ENCODE data around the gene ZBTB20.
"Not testable (repeated sequence)": the region's sequence is repeated elsewhere in the genome, so short reads cannot be mapped to it uniquely, and the experiment has no call there.

Gene ZBTB20

GRCh38 chr3:114824014-114824413 is 323.1 kb downstream of the ZBTB20 start:
- DNase-seq = no peak

- DNase-seq = no peak
Measured at GRCh38 chr3:114823061-114823460, 324.0 kb downstream of the ZBTB20 start.

GRCh38 chr3:114816052-114816451 is 331.0 kb downstream of the ZBTB20 start:
- no peak for DNase-seq

GRCh38 chr3:114812541-114813238 is 334.4 kb downstream of the ZBTB20 start:
- not testable (repeated sequence) for DNase-seq

- peak; percentile 22 to 49 for DNase-seq
Measured at GRCh38 chr3:114809668-114810413, 337.2 kb downstream of the ZBTB20 start.

GRCh38 chr3:114804099-114804498 is 343.0 kb downstream of the ZBTB20 start:
- DNase-seq = no peak

GRCh38 chr3:114803042-114803695 is 343.9 kb downstream of the ZBTB20 start:
- DNase-seq = no peak

GRCh38 chr3:114800272-114801031 is 346.6 kb downstream of the ZBTB20 start:
- DNase-seq = no peak

- no peak for DNase-seq
Measured at GRCh38 chr3:114799816-114800215, 347.3 kb downstream of the ZBTB20 start.

GRCh38 chr3:114796796-114797195 is 350.3 kb downstream of the ZBTB20 start:
- DNase-seq = no peak

GRCh38 chr3:114794894-114795630 is 352.0 kb downstream of the ZBTB20 start:
- DNase-seq = no peak

- no peak for DNase-seq
Measured at GRCh38 chr3:114792159-114792918, 354.7 kb downstream of the ZBTB20 start.

- no peak for DNase-seq
Measured at GRCh38 chr3:114790752-114791151, 356.3 kb downstream of the ZBTB20 start.

- DNase-seq = no peak
Measured at GRCh38 chr3:114789803-114790202, 357.3 kb downstream of the ZBTB20 start.

- DNase-seq = no peak
Measured at GRCh38 chr3:114775395-114775794, 371.7 kb downstream of the ZBTB20 start.

GRCh38 chr3:114770874-114771273 is 376.2 kb downstream of the ZBTB20 start:
- DNase-seq = no peak

GRCh38 chr3:114764056-114764492 is 383.0 kb downstream of the ZBTB20 start:
- no peak for DNase-seq

GRCh38 chr3:114762144-114762543 is 384.9 kb downstream of the ZBTB20 start:
- DNase-seq = no peak

- no peak for DNase-seq
Measured at GRCh38 chr3:114760679-114761078, 386.4 kb downstream of the ZBTB20 start.

- DNase-seq = no peak
Measured at GRCh38 chr3:114758831-114759699, 388.0 kb downstream of the ZBTB20 start.
